Measurements from ENCODE around the gene TBK1. TPM values are rescaled to one million over a fixed set of nuclear protein-coding genes. Genes with fewer than 3 reads are reported as not detected.

TBK1 gene
- total and polyA plus RNA-seq, 2 of the 13 experiments (the other 11 are each of a cell fraction or from before 2014, with no cell fraction given): 10.3 to 25.2 TPM

- TF ChIP-seq UBTF (CRISPR knock-in tag; IDR thresholded peaks at IDR 0.05) (no peak), EHMT2 (IDR thresholded peaks at IDR 0.05; ENCODE audit: borderline replicate concordance, low read depth, low read length) (no peak), NR2F2 (IDR thresholded peaks at IDR 0.05; ENCODE audit: borderline replicate concordance, low read depth) (no peak), ZNF790 (CRISPR knock-in tag; IDR thresholded peaks at IDR 0.05; ENCODE audit: borderline replicate concordance) (no peak), ZNF879 (CRISPR knock-in tag; IDR thresholded peaks at IDR 0.05) (0 out of 2 replicates have a peak, but pooled peaks have one; percentile 32), TARDBP (CRISPR knock-in tag; IDR thresholded peaks at IDR 0.05) (peak; percentile 44), WIZ (CRISPR knock-in tag; IDR thresholded peaks at IDR 0.05) (no peak), FOXK2 (IDR thresholded peaks at IDR 0.05) (no peak), REL (CRISPR knock-in tag; conservative IDR thresholded peaks at IDR 0.05) (no peak), GRHL1 (CRISPR knock-in tag; conservative IDR thresholded peaks at IDR 0.05) (no peak), ZNF235 (CRISPR knock-in tag; IDR thresholded peaks at IDR 0.05; ENCODE audit: borderline replicate concordance) (peak; percentile 21; the same call in 1 of the 2 replicates), ZNF672 (CRISPR knock-in tag; IDR thresholded peaks at IDR 0.05) (no peak), SMAD3 (CRISPR knock-in tag; IDR thresholded peaks at IDR 0.05) (peak; percentile 55), ZNF589 (CRISPR knock-in tag; conservative IDR thresholded peaks at IDR 0.05) (no peak), ZSCAN9 (CRISPR knock-in tag; IDR thresholded peaks at IDR 0.05; ENCODE audit: borderline replicate concordance) (no peak), ZNF563 (CRISPR knock-in tag; IDR thresholded peaks at IDR 0.05) (no peak)
- TF ChIP-seq, protein P1, sequence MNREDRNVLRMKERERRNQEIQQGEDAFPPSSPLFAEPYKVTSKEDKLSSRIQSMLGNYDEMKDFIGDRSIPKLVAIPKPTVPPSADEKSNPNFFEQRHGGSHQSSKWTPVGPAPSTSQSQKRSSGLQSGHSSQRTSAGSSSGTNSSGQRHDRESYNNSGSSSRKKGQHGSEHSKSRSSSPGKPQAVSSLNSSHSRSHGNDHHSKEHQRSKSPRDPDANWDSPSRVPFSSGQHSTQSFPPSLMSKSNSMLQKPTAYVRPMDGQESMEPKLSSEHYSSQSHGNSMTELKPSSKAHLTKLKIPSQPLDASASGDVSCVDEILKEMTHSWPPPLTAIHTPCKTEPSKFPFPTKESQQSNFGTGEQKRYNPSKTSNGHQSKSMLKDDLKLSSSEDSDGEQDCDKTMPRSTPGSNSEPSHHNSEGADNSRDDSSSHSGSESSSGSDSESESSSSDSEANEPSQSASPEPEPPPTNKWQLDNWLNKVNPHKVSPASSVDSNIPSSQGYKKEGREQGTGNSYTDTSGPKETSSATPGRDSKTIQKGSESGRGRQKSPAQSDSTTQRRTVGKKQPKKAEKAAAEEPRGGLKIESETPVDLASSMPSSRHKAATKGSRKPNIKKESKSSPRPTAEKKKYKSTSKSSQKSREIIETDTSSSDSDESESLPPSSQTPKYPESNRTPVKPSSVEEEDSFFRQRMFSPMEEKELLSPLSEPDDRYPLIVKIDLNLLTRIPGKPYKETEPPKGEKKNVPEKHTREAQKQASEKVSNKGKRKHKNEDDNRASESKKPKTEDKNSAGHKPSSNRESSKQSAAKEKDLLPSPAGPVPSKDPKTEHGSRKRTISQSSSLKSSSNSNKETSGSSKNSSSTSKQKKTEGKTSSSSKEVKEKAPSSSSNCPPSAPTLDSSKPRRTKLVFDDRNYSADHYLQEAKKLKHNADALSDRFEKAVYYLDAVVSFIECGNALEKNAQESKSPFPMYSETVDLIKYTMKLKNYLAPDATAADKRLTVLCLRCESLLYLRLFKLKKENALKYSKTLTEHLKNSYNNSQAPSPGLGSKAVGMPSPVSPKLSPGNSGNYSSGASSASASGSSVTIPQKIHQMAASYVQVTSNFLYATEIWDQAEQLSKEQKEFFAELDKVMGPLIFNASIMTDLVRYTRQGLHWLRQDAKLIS (CRISPR knock-in tag; IDR thresholded peaks at IDR 0.05): no peak
These were observed 48.0 kb upstream of the TBK1 start, which contains the start of gene XPOT (continued) for GRCh38 chr12:64403707-64404469.
